Measurements from ENCODE around the gene ZFHX2.

The ZFHX2 gene

GRCh38 chr14:23559010-23559925, 7.7 kb upstream of the ZFHX2 start:
- DNase-seq: peak; percentile 76

- no peak for DNase-seq
These were observed 6.9 kb upstream of the ZFHX2 start for GRCh38 chr14:23558346-23559009.

- no peak for DNase-seq
These were observed 6.4 kb upstream of the ZFHX2 start for GRCh38 chr14:23557946-23558345.

- DNase-seq: no peak
These were observed 6.0 kb upstream of the ZFHX2 start for GRCh38 chr14:23557521-23557920.

GRCh38 chr14:23556700-23557440, 5.3 kb upstream of the ZFHX2 start:
- DNase-seq: no peak

GRCh38 chr14:23555882-23556699, 4.5 kb upstream of the ZFHX2 start, which contains the start of gene THTPA:
TSS of gene THTPA (plus strand) at chr14:23556271. CDS start at chr14:23556758, 487 bp downstream.
- DNase-seq: peak; percentile 89

GRCh38 chr14:23555533-23555881, 3.9 kb upstream of the ZFHX2 start:
- no peak for DNase-seq

DNA sequence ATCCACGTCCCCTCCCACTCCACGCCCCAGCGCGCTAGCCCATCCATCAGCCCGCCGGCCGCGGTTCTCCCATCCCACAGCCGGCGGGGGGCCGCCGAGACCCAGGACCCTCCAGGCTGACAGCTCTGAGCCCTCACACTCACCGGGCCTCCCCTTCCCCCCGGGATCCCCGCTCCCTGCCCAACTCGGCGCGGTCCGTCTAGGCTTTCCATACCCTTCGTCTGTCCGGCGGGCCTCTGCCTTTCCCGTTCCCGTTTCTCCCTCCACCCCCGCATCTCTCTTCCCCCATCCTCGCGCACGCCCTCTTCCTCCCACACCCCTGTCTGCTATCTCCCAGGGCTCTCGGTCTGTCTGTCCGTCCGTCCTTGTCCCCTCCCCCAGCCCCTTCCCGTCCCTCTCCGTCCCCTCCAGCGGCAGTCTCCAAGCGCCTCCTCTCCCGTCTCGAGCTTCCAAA, 726 bp downstream of the ZFHX2 start:
- no peak for DNase-seq

DNA sequence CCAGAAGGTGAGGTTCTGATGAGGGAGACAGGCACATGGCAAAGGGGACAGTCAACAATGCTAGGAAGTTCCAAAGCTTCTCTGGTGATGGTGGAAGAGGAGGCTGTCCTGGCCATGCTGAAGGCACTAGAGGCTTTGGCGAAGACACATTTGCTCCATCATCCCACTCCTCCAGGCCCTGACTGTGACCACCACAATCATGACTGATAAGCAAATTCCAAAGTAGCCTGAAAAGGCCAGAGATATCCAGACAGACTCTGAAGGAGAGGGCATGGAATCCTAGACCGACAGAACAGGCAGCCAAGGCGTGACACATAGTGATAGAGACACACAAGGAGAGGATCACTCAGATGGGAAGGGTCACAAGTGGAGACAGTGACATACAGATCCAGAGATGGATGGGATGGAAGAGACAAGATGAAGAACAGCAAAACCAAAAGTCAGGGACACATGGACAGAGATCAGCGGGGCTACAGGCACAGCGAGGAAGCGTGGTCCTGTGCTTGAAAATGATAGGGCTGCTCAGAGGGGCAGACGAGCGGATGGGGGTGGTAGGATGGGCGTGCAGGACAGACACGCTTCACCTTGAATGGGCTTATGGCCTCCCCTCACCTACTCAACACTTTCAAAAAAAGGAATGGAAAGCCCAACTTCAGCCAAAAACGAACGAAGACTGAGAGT, 1.3 kb downstream of the ZFHX2 start:
- no peak for DNase-seq

DNA sequence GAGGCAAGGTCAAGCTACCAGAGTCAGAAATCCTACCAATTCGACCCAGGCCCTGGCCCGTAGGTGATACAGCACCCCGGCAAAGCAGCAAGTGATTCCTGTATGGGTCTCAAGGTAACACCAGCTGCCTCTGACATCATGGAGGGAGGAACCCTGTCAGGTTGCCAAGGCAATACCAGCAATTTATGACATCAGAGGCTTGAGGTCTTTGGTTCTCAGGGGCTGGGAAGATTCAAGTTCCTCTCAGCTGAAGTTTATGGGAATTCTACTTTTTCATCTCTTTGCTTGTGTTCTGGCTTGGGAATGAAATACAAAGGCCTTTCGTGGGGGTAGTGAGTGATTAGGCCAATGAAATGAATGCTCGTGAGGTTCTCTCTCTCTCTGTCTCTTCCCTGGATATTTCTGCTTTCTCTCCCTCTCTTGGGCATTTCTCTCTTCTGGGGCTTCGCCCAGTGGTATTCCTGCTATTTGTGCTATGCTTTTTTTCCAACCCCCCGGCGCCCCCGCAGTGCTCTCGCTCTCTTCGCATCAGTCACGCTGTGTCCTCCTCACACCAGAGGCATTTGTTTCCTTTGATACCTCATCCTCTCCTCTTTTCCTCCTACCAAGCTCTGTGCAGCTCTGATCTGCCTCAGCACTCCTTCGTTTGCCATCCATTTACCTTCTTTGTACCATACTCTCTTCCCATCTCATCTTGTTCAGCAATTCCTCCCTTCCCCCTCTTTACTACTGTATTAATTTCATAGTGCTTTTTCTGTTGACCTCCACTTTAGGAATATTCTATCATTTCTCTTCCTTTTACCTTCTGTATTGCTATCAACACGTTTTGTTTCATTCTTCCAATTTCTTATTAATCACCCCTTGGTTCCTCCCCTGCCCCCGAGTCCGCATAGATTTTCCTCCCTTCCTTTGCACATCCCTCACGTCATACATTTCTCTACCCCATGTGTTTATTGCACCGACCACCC, 2.9 kb downstream of the ZFHX2 start:
- no peak for DNase-seq

DNA sequence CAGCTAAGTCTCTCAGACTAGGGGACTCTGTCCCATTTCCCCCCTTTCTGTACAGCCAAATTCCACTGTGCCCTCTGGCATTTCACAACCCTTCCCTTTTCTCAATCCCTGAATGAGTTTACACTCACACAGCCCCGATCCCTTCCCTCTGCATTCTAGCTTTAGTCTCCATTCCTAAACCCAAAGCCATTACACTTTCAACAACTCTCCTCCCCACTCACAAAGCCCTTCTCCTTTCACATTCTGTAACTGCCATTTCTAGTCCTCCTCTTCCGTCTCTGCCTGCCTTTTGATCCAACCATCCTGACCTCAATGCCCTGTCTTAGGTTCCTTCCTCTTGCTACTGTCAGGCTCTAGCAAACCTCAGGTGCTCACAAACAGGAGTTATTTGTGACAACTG, 3.6 kb downstream of the ZFHX2 start:
- no peak for DNase-seq

- no peak for DNase-seq
These were observed 5.0 kb downstream of the ZFHX2 start for GRCh38 chr14:23546450-23547035.

DNA sequence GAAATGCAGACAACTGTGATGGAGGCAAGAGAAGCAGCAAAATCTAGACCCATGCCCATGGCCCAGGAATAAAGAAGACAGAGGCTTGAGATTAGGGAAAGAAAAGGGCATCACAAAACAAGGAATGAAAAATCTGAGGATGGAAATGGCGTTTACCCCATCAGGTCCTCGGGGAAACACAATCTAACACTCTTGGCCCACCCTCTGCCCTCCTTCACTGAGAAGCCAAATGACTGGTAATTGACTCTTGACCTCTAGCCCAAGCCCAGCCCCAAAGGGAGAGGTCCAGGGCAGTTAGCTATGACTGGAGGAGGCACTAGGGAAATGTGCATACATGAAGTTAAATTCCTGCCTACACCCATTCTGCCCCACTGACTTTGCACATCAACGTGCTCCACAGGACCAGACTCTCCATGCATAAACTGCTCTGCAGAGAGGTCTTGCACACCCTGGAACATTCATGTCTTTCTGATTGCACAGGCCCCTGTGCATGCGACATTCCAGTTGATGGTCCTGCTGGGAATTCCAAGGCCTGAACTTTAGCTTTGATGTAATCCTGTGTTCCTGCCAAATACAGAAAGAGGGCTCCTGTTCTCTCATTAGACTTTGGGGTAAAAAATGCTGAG, 5.7 kb downstream of the ZFHX2 start:
- no peak for DNase-seq

- peak; percentile 98 for DNase-seq
These were observed 6.8 kb downstream of the ZFHX2 start for GRCh38 chr14:23544511-23545447.

DNA sequence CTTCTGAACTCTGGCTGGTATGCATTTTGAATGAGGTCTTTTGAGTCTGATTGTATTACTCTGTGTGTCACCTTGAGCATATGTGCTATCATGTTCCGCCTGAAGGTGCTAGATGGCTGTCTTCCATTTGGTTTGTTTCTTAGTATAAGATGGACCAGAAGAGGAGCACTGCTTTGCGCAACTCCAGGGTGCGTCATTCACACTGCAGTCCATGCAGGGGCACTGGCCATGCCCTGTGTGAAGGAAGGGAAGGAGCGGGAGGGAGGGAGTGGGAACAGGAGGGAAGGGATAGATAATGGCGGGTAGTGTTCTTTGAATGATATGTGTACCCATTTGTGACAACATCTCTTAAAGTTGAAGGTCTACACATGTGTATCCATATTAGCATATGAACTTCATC, 8.2 kb downstream of the ZFHX2 start:
- DNase-seq: no peak

GRCh38 chr14:23542261-23542660, 9.3 kb downstream of the ZFHX2 start:
- DNase-seq: no peak

GRCh38 chr14:23540141-23540469, 11.5 kb downstream of the ZFHX2 start:
- DNase-seq: no peak

DNA sequence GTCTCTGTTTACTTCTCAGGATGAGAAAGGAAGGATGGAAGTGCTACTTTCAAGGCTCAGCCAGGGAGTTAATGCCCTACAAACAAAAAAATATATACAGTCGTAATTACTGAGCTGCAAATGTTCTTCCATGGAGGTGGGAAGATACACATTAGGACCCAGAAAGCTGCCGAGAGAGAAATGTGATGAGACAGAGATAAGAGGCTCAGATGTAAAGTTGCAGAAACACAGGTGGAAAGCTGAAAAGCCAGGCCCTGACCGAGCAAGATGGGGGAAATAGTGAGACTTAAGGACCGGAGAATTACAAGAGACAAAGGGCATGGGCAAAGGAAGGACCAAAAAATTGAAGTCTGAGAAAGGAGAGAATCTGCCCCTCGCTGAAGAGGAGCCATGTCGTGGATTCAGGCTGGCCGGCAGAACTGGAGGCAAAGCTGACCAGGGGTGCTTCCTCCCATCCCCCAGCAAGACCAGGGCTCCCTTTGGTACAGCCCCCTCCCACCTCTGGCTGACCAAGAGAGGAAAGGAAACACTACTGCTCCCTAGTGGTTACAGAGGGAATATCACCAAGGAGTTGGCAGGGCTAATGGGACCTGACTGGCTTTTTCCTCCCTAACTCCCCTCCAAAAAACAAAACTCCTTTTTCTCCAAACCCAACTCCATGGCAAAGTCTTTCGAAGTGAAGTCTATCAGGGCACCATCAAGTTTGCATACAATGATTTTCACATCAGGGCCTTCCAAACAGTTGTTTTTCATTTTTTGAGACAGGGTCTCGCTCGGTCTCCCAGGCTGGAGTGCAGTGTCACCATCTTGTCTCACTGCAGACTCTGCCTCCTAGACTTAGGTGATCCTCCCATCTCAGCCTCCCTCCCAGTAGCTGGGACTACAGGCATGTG, 12.1 kb downstream of the ZFHX2 start:
- peak; percentile 33 for DNase-seq

Measured in COR-L47 (cell line).